Endodermal cell (in vitro differentiated cells): ENCODE data around the gene SIGLEC1. TPM values are rescaled to one million over a fixed set of nuclear protein-coding genes. Genes with fewer than 3 reads are reported as not detected.
A peak's percentile ranks its signal among the peaks of the same experiment; 100 is the strongest.

Experiments
- DNase-seq: peaks from one replicate; pipeline ENCODE4 v3.0.0-alpha.2; 2017
- H3K27ac ChIP-seq: 2 replicates; pipeline ENCODE4 v1.5.1; 2013; ENCODE audit warnings: mild to moderate bottlenecking, low read depth, low read length, moderate library complexity
- H3K27me3 ChIP-seq: 2 replicates; pipeline ENCODE4 v1.6.1; 2013; ENCODE audit warnings: mild to moderate bottlenecking, low read length, moderate library complexity; ENCODE audit not compliant: insufficient read depth, control insufficient read depth, poor library complexity, severe bottlenecking
- H3K36me3 ChIP-seq: 2 replicates; pipeline ENCODE4 v1.7.0; 2013; ENCODE audit warnings: mild to moderate bottlenecking, low read length, moderate library complexity; ENCODE audit not compliant: control insufficient read depth, insufficient read depth
- H3K4me1 ChIP-seq: one replicate; pipeline ENCODE4 v1.7.0; 2013; ENCODE audit warnings: low read length; ENCODE audit not compliant: control insufficient read depth, insufficient read depth
- H3K4me3 ChIP-seq: 2 replicates; pipeline ENCODE4 v1.5.1; 2013; ENCODE audit warnings: mild to moderate bottlenecking, low read length, moderate library complexity
- H3K9ac ChIP-seq: 2 replicates; pipeline ENCODE4 v1.6.1; 2013; ENCODE audit warnings: mild to moderate bottlenecking, low read length, moderate library complexity; ENCODE audit not compliant: poor library complexity, severe bottlenecking; ENCODE audit errors: extremely low read depth
- H3K9me3 ChIP-seq: 2 replicates; pipeline ENCODE4 v1.6.1; 2013; ENCODE audit warnings: mild to moderate bottlenecking, low read length, moderate library complexity; ENCODE audit not compliant: control insufficient read depth
- H3K27ac Mint-ChIP-seq: 2 replicates; pipeline ENCODE4 v1.8.0; 2020; ENCODE audit warnings: mixed read lengths
- H3K27me3 Mint-ChIP-seq: 2 replicates; pipeline ENCODE4 v1.8.0; 2021; ENCODE audit warnings: mild to moderate bottlenecking, mixed read lengths; ENCODE audit not compliant: insufficient read depth
- H3K36me3 Mint-ChIP-seq: 2 replicates; pipeline ENCODE4 v1.8.0; 2020; ENCODE audit warnings: low read depth, mixed read lengths
- H3K4me1 Mint-ChIP-seq: 2 replicates; pipeline ENCODE4 v1.8.0; 2020; ENCODE audit warnings: mixed read lengths
- H3K4me3 Mint-ChIP-seq: 2 replicates; pipeline ENCODE4 v1.8.0; 2020; ENCODE audit warnings: mild to moderate bottlenecking, moderate library complexity, mixed read lengths
- H3K9me3 Mint-ChIP-seq: 2 replicates; pipeline ENCODE4 v1.8.0; 2020; ENCODE audit warnings: mild to moderate bottlenecking, mixed read lengths
- CTCF ChIP-seq: fragments of 200-600 bp; sonication (generic); conservative IDR thresholded peaks from 2 replicates; pipeline ENCODE4 v1.5.0; 2021; ENCODE audit warnings: antibody characterized with exemption, mild to moderate bottlenecking
- WGBS, 2 experiments: methylation state at CpG; one replicate each; pipeline versions ENCODE4 v1.1.5 to v1.1.7; 2013; ENCODE audit warnings: missing lambda C conversion rate in 2 of 2, mixed read lengths in 1 of 2; ENCODE audit not compliant: insufficient coverage in 1 of 2, insufficient read length in 1 of 2; 5-methylcytosine and 5-hydroxymethylcytosine counted together
- total RNA-seq, 2 donors: library from RNA; stranded (reverse); fragmentation: NEBNext Ultra II Directional in 1 of 2; extraction: Animal tissue kit (Norgen Biotek cat#: 25700) in 1 of 2; gene quantifications; 2 replicates in 1 of 2; 3 replicates in 1 of 2; pipeline ENCODE4 v1.2.1, GENCODE V29; 2021

Gene SIGLEC1
- total RNA-seq, 2 donors from 2014 or later = not detected

DNA sequence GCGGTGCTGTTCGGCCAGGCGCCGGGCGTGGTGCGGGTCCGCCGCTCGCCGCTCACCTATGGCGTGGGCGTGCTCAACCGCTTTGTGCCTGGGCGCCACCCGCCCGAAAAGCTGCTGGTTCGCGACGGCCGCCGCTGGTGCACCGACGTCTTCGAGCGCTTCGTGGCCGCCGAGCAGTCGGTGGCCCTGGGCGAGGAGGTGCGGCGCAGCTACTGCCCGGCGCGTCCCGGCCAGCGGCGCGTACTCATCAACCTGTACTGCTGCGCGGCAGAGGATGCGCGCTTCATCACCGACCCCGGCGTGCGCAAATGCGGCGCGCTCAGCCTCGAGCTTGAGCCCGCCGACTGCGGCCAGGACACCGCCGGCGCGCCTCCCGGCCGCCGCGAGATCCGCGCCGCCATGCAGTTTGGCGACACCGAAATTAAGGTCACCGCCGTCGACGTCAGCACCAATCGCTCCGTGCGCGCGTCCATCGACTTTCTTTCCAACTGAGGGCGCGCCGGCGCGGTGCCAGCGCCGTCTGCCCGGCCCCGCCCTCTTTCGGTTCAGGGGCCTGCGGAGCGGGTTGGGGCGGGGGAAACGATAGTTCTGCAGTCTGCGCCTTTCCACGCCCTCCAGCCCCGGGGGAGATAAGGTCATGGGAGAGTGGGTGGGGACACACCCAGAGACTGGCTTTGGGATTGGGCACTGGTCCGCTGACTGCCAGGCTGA is 39.4 kb upstream of the SIGLEC1 start:
- Histone ChIP-seq H3K9me3 (no peaks in the 10 kb centered on the region), H3K36me3 (no peaks in the 10 kb centered on the region), H3K4me3 (peak overlapping the region; percentile 75), H3K27ac (no peak overlapping the region), H3K9ac (no peak overlapping the region), H3K27me3 (peaks cover 59% of the 10 kb centered on the region), H3K4me1 (no peaks in the 10 kb centered on the region)
- no peaks in the 10 kb centered on the region for H3K36me3 Mint-ChIP-seq
- no peak for TF ChIP-seq CTCF
- H3K9me3 Mint-ChIP-seq = no peaks in the 10 kb centered on the region
- no peak overlapping the region for H3K27ac Mint-ChIP-seq
- DNase-seq = peak; percentile 92
- H3K4me1 Mint-ChIP-seq = peaks cover 4% of the 10 kb centered on the region
- peaks cover 61% of the 10 kb centered on the region for H3K27me3 Mint-ChIP-seq
- H3K4me3 Mint-ChIP-seq = peak overlapping the region; percentile 37
- 6 to 9% methylated on average over 25 to 95 of the region's 95 CpGs for WGBS, 2 experiments

DNA sequence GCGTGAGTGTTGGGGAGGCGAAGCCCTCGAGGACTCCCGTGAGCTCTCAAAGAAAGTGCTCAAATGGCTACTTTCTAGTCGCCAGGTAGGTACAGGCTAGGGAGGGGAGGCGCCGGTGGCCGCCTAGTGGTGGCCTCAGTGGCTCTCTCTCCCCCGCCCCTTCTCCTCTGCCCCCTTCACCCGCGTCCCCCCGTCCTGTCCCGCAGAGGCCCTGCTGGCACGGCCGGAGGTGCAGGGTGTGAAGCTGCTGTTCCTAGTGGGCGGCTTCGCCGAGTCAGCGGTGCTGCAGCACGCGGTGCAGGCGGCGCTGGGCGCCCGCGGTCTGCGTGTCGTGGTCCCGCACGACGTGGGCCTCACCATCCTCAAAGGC is 38.9 kb upstream of the SIGLEC1 start:
- Histone ChIP-seq H3K9me3 (no peaks in the 10 kb centered on the region), H3K9ac (no peak overlapping the region), H3K36me3 (no peaks in the 10 kb centered on the region), H3K4me1 (no peaks in the 10 kb centered on the region), H3K4me3 (peak overlapping the region; percentile 75), H3K27ac (no peak overlapping the region), H3K27me3 (peaks cover 59% of the 10 kb centered on the region)
- no peak overlapping the region for H3K27ac Mint-ChIP-seq
- peaks cover 4% of the 10 kb centered on the region for H3K4me1 Mint-ChIP-seq
- DNase-seq = peak; percentile 74
- WGBS, 2 experiments = 33 to 44% methylated on average over 17 to 31 of the region's 31 CpGs
- peaks cover 66% of the 10 kb centered on the region for H3K27me3 Mint-ChIP-seq
- H3K4me3 Mint-ChIP-seq = no peak overlapping the region
- peak; percentile 71 for TF ChIP-seq CTCF
- H3K9me3 Mint-ChIP-seq = no peaks in the 10 kb centered on the region
- H3K36me3 Mint-ChIP-seq = no peaks in the 10 kb centered on the region

- H3K36me3 ChIP-seq = no peaks in the 10 kb centered on the region
- peaks cover 78% of the 10 kb centered on the region for H3K27me3 Mint-ChIP-seq
- no peaks in the 10 kb centered on the region for H3K9me3 Mint-ChIP-seq
- peaks cover 59% of the 10 kb centered on the region for H3K27me3 ChIP-seq
- no peaks in the 10 kb centered on the region for H3K36me3 Mint-ChIP-seq
- H3K9ac ChIP-seq = no peak overlapping the region
- TF ChIP-seq CTCF = peak; percentile 98
- H3K4me1 Mint-ChIP-seq = peaks cover 4% of the 10 kb centered on the region
- DNase-seq = peak; percentile 93
- WGBS, 2 experiments = 23 to 35% methylated on average over 26 to 72 of the region's 72 CpGs
- no peaks in the 10 kb centered on the region for H3K4me1 ChIP-seq
- H3K27ac ChIP-seq = no peak overlapping the region
- no peaks in the 10 kb centered on the region for H3K9me3 ChIP-seq
- no peak overlapping the region for H3K4me3 ChIP-seq
- H3K4me3 Mint-ChIP-seq = peak overlapping the region; percentile 37
- no peak overlapping the region for H3K27ac Mint-ChIP-seq
These were observed 37.5 kb upstream of the SIGLEC1 start for GRCh38 chr20:3749689-3750531.
